ENCODE measurements around the gene SOX18.

The SOX18 gene

DNA sequence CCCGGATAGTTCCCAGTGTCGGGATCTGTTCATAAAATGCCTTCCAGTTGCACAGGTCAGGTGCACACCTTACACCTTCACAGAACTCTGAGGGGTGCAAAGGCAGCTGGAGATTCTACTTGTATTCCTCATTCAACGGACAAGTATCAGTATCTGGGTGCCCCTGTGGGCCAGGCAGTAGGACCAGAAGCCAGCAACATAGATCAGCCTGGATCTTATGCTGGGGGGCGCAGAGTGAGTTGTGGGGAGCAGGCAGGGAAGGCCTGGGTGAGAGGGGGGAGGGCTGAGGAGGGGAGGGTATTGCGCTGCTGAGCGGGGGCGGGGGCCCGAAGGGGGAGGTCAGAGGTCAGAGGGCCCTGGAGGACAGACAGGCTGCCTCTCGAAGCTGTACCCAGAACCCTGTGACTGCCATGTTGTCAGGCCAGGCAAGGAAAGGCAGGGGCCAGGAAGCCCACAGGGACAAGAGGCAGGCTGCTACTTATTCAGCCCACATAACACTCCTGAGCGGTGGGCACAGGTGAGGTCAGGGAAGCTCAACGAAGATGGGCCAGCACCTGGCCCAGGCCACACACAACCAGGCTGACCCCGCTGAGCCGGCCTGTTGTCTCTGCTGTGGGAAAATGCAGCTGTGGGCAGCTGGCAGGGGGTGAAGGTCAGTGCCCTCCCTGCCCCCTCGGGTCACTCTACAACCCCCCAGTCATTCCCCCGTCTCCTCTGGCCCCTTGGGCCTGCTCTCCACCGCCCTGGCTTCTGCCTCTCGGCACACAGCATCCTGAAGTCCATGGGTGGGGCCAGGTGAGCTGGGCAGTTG is 31.6 kb upstream of the SOX18 start:
- DNase-seq (ENCODE audit: low read depth, low spot score): no peak

DNA sequence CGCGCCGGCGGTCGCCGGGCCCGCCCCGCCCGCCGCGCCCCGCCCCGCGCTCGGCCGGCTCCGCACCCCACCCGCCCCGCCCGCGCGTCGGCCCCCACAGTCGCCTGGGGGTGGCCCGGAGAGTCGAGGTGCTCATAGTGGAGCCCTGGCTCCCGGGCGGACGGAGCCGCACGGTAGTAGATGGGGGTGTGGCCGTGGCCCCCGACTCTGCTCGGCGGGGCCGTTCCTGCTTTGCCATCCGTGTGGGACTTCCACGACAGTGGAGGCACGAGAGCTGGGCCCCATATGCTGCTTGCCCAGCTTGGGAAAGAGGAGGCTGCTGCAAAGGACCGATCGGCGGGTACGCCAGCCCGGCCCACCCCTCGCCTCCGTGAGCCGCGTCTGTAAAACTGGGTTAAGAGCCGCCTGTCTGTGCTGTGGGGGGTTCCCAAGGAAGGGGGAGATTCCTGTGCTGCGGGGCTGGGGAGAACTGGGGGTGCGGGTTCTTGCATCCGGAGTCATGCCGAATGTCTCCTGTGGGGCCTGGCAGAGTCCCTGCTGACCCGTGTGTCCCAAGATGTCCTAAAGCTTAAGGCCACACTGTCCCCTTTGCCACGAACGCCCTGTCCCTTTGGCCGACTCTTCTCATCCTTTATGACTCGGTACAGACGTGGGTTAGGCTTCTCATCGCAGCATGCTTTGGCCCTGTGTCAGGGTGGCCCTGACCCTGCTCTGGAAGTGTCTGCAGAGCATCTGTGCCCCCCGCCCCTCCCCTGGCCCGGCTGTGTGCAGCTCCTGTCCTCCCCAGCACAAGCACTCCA is 30.8 kb upstream of the SOX18 start, which contains the start of gene OPRL1:
TSS of gene OPRL1 (plus strand) at position 70 of the 800 bp plus-strand sequence. CDS start 12,639 bp downstream, outside the sequence.
- DNase-seq (ENCODE audit: low read depth, low spot score): no peak

DNA sequence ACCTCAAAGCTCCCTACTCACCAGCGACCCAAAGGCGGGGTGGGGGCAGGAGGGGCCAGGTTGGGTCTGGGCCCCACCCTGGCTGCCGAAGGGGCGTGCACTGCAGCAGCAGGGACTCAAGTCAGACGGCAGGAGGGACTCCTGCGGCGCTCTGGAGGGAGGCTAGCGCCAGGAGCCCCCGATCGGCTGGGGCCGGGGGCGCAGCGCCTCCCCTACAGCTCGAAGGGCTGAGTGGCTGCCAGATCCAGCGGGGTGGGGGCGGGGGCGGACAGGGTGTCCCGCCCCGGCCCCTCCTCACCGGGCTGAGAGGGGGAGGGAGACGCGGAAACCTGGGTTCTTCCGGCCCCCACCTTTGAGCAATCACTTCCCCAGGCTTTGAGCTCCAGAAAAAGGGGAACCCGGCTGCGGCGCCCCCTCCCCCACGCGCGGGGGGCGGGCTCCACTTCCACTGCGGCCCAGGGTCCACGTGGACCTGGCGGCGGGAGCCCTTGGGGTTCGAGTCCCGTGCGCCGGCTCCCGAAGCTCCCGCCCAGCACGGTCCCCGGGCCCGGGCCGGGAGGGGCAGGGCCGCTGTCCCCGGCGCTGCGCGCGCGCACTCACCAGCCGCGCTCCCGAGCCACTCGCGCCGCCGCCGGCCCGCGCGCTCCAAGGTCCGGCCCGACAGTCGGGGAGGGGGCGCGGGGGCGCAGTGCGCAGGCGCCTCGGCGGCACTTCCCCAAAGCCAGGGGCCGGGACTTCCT is 30.0 kb upstream of the SOX18 start, which contains the start of gene RGS19:
TSS of gene RGS19 (minus strand) at position 246 of the 740 bp plus-strand sequence. CDS start 2,632 bp downstream, outside the sequence.
- DNase-seq (ENCODE audit: low read depth, low spot score): no peak

DNA sequence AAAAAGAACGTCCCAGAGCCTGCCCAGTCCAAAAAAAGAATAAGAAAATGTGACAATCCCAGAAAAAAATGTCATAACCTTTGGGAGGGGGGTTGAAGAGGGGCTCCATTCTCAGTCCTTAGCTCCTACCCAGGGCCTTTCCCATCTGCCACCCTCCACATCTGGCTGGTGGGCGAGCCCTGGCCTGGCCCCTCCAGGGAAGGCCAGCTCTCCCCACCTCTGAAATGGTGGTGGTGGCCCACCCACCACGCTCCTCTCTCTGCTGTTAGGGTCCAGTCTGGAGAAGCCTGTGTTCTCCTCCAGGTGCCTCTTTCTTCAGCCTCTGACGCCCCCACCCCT is 29.5 kb upstream of the SOX18 start:
- DNase-seq (ENCODE audit: low read depth, low spot score): no peak

DNA sequence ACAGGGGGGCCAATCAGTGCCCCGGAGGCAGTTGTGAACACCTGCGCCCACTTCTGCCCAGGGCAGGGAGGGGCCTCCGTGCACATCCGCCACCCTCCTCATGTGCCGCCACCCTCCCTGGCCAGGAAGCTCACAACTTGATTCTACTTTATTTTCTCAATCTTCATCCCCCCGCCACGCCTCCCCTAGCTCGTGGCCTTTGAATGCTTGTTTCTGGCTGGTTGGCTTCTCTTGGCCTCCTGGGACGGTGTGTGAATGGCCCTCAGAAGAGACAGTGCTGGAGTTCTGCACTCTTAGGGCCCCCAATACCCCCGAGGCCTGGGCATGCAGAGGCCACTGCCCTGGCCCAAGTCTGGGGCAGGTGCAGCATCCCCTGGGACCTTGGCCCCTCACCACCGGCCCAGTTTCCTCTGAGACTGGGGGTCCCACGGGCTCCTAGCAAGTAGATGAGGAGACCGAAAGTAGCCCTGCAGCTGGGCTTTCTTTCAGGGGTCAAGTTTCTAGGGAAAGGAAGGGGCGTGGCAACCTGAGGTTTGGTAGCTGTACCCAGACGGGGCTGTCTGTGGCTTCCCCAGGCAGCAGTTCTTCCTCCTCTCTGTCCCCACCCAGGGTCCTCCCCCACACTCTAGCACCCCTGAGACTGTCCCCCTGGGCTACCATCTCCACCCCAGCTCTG is 28.6 kb upstream of the SOX18 start:
- no peak for DNase-seq (ENCODE audit: low read depth, low spot score)

DNA sequence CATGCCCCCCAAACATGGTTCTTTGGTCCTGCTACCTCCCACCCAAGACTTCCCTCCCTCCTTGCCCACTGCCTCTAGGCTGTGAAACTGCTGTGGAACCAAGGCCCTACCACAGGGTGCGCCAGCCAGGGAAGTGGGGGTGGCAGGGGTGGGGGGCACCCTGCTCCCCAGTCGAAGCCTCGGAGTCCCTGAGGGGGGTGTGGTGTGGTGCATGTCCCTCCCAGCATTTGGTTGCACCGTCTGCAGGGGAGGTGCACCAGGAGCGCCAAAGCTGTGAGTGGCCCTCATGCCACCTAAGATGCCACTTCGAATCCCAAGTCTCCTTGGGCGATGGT is 28.1 kb upstream of the SOX18 start:
- no peak for DNase-seq (ENCODE audit: low read depth, low spot score)

DNA sequence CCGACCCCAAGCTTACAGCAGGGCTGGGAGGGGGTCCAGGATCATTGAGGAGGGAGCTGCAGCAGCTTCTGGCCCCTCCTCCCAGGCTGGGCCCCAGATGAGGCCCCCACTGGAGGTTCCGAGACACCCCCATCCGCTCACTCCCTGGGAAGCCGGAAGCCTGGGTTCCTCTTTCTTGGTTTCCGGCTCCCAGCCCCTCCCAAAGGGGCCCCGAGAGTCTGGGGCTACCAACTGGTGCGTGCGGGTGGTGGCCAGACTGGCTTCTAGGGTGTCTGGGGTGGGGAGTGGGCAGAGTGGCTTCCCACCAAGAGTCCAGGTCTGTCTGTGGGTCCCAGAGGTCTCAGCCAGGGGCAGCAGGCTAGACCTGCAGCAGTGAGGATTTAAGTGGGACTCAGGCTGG is 27.7 kb upstream of the SOX18 start:
- DNase-seq (ENCODE audit: low read depth, low spot score): no peak

DNA sequence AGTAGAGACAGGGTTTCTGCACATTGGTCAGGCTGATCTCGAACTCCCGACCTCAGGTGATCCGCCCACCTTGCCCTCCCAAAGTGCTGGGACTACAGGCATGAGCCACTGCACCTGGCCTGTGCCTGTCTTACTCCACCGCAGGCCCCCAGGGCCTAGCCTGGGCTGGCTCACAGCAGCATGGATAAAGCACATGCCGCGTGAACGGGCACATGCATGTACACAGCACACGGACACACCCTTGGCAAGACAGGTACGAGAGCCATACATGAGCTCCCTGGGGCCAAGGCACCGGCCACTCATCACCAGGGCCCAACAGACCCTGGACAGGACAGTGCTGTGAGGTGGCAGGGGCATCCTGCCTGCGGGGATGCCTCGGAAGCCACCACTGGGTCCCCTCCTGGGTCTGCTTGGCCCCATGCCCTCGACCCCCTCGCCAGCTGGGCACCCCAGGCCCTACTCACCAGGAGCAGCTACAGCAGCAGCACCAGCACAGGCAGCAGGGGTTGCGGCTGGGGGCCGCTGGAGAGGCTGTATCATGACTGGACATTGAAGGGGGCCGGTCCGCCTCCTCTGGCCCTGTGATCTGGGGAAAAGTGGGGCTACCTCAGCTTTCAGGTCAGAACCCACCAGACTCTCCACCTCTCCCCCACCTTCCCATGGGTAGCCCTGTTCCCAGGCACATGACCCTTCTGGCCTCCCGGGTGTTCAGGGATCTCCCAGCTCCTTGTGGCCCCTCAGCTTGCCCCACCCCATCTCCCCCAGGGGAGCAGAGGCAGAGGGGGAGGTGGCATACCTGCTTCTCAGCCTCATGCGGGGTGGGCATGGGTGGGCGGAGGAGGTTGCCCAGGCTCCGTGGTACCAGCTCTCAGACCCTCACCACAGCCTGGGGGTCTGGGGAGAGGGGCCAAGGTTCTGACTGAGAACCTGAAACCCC is 26.9 kb upstream of the SOX18 start:
- DNase-seq (ENCODE audit: low read depth, low spot score): no peak

DNA sequence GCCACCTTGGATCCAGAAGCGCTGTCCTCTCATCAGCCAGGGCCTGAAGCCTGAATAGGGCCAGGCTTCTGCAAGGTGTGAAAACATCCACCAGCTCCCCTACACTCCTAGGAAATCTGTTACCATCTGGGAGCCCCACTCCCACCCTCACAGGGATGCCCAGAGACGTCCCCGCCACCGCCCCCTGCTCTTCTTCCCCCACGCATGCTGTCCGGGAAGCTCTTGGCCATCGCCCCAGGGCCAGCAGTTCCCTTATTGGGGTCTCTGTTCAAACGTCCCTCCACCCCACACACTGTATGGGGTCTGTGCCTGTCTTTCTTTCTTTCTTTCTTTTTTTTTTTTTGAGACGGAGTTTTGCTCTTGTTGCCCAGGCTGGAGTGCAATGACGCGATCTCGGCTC is 26.1 kb upstream of the SOX18 start:
- DNase-seq (ENCODE audit: low read depth, low spot score): no peak

DNA sequence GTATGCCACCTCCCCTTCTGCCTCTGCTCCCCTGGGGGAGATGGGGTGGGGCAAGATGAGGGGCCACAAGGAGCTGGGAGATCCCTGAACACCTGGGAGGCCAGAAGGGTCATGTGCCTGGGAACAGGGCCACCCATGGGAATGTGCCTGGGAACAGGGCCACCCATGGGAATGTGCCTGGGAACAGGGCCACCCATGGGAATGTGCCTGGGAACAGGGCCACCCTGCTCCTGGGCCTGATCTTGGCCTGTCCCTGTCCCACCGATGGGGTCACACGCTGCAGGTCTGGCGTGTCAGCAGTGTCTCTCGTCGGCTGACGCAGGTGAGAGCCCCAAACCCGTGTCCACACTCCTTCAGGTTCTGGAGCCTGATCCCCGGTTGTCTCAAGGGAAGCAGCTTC is 25.5 kb upstream of the SOX18 start:
- no peak for DNase-seq (ENCODE audit: low read depth, low spot score)

DNA sequence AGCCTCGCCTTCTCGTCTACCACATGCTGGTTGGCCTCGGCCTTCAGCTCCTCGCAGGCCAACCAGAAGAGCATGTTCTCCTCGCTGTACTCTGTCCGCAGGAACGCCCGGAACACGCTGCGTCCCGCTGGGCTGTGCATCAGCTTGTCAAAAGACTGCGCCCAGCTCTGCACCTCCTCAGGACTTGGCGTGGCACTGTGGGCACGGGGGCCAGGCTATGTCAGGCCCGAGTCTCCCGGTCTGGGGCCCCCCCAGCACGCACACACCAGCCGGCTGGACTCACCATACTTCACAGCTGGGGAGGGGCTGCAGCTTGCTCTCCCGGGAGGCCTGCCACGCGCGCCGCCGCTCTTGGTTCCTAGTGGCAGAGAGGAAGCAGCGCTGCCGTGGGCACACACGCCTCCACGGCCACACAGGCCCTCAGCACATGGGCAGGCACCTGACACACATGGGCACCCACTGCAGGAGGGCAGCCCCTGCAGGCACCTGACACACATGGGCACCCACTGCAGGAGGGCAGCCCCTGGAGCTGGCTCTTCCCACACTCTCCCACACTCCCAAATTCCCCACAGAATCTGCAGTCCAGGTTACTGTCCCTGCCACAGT is 24.8 kb upstream of the SOX18 start:
- DNase-seq (ENCODE audit: low read depth, low spot score): no peak

DNA sequence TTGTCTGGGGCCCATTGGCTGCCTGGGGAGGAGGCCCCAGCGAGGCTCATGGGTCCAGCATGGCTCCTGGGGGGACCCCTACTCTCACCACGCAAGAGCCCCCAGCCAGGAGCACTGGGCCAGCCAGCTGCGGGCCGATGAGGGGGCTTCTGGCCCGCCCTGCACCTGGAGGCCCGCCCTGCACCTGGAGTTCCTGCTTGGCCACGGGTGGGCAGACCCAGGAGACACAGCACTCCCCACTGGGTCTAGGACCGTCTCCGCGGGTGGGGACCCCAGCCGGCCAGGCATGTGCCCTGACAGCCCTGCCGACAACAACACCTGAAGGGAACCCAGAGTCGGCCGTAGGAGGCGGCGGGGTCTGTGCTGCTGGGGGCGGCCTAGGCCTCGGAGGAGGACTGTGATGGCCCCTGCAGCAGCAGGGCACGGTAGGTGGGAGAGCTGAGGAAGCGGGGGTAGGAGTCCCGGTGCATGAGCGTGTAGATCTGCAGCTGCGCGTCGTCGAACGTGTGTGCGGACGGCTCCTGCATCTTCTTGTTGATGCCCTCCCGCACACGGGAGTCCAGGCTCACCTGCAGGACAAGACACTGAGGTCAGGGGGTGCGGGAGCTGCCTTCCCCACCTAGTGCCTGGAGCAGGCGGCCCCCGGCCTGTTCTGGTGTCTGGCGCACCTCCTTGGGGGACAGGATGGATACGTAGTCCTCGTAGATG is 24.2 kb upstream of the SOX18 start:
- no peak for DNase-seq (ENCODE audit: low read depth, low spot score)

DNA sequence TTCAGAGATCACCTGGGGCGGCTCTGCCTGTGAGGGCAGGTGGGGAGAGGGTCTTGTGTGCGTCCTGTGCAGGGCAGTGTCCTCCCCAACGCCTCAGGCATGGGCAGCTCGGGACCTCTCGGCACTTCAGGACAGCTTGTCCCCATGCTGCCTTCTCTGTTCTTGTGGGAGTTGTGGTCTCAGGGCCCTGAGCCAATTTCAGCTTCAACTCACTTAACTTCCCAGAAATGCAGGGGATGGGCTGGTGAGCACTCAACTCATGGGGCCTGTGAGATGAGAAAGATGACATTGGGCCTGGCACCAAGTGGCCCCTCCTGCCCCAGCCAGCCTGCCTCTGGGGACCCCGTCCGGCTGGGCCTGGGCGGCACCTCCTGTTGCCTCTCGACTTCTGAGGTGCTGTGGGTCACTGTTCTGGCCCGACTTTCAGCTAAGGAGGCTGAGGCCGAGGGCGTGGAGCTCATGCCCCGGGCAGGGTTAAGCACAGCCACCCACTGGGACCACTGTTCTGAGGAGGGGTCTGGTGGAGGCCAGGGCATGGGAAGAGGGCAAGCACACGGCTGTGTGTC is 23.1 kb upstream of the SOX18 start:
- DNase-seq (ENCODE audit: low read depth, low spot score): no peak

DNA sequence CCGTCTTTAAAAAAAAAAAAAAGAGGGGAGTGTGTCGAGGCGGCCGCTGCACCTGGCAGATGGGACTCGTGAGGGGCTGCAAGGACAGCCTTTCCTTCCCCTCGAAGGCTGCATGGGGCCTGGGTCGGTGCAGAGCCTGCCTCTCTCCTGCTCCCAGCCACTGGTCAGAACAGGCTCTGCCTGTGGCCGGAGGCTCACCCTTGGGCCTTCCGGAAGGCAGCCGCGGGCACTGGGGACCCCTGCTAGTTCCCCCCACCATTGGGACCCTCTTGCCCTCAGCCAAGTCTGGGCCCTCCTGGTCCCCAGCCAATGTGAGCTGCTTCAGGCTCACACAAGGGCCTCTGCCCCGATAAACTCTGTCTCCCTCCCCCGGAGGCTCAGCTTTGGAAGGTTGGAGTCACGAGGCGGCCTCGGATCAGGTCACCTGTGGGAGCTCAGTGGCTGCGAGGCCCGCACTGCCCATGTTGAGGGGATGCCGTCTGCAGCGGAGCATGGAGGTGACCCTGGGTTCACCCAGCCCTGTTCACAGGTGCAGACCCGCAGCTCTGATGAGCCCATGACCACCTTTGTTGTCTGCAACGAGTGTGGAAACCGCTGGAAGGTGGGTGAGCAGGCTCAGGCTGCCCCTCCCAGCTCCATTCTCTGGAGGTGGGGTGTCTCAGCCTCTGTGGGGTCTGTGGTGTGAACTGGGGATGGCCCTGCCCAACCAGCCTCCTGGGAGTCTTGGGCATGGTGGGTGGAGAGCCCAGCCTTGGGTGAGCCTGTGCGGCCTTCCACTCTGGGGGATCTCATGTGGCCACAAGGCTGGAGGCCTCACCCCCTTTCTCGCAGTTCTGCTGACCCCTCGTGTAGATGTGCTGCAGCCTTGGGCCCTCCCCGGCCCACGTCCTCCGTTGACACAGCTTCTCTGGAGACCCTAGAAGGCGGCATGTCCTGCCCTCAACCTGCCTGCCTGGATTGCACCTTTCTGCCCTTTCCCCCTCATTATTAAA is 22.2 kb upstream of the SOX18 start:
- no peak for DNase-seq (ENCODE audit: low read depth, low spot score)

DNA sequence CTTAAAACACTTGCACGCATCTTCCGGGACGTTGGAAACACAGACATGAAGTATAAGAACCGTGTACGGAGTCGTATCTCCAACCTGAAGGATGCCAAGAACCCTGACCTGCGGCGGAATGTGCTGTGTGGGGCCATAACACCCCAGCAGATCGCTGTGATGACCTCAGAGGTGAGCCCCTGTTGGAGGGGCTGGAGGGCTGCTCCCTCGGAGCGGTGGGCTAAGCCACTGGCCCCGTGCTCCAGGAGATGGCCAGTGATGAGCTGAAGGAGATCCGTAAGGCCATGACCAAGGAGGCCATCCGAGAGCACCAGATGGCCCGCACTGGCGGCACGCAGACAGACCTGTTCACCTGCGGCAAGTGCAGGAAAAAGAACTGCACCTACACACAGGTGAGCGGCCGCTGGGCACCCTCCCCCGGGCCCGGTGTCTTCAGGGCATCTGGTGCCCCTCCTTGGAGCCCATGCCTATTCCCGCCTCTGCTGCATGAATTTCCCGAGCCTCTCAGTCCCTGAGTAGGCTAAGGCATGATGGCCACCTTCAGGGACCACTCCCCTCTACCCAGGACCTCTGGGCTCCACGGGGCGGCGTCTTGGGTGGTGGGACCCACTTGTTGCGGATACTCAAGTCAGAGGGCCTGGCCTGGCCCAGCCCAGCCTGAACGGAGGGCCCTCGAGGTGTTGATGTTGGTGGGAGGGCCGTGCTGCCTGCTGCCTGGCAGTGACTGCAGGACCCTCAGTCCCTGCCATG is 21.0 kb upstream of the SOX18 start:
- no peak for DNase-seq (ENCODE audit: low read depth, low spot score)

DNA sequence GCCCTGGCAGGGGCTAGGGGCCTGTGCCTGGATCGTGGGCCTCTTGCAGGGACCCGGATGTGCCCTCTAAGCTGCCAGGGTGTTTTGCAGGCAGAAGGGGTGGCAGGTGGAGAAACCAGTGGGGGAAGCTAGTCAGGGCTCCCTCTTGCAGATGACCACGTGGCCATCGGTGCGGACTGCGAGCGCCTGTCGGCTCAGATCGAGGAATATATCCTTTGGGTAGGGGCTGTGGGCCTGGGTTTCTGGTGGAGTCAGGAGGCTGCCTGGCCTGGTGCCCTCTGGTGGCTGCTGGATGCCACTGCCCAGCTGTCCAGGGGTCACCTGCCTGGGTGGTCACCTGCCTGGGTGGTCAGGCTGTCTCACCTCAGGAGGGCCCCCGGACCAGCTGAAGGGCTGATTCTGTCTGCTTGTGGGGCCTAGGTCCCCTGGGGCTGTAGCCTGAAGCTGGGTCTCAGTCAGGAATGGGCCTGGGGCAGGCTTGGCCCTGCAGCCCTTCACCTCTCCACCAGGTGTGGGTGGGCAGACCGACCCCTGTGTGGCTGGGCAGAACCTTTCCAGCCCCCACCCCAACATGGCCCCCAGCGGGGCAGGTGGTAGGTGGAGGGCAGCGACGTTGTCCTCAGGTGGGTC is 20.3 kb upstream of the SOX18 start:
- no peak for DNase-seq (ENCODE audit: low read depth, low spot score)

DNA sequence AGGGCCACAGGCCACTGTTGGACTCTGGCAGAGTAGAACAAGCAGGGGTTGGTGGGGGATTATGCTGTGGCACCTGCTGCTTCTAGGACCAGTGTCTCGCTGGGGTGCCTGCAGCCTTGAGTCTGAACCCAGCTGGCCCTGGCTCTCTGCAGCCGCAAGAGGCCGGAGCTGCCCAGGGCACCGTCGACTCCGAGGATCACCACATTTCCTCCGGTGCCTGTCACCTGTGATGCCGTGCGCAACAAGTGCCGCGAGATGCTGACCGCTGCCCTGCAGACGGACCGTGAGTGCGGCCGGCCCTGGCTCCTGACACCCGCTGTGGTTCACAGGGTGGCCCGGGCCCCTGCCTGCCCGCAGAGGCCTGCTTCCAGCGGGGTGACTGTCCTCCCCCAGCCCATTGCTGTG is 19.8 kb upstream of the SOX18 start:
- DNase-seq (ENCODE audit: low read depth, low spot score): no peak
